Transverse colon (tissue), 4 donors: ENCODE measurements around the gene SYT7.

ENCODE experiments used
- EP300 ChIP-seq: sonication (generic); formaldehyde crosslinking; IDR thresholded peaks from one replicate; pipeline ENCODE4 v1.6.1; 2017; ENCODE audit warnings: antibody characterized with exemption, low read depth
- POLR2AphosphoS5 ChIP-seq, 3 donors: sonication (generic); formaldehyde crosslinking; IDR thresholded peaks; one replicate each; pipeline ENCODE4 v1.6.1; 2016; ENCODE audit warnings: antibody characterized with exemption in 3 of 3
- TF ChIP-seq, protein P1 (sequence below), 5 experiments: fragments of 200-600 bp in 3 of 5; fragments of 450-650 bp in 2 of 5; sonication (generic) in 3 of 5; IDR thresholded peaks; 1 replicate in 2 of 5; 2 replicates in 3 of 5; pipeline ENCODE4 v1.5.1; 2016 to 2017; ENCODE audit warnings: antibody characterized with exemption in 5 of 5, inconsistent platforms in 3 of 5, mild to moderate bottlenecking in 2 of 5, moderate library complexity in 1 of 5

GRCh38 chr11:61514050-61514917 lies 66.6 kb downstream of the SYT7 start:
- TF ChIP-seq, protein P1, sequence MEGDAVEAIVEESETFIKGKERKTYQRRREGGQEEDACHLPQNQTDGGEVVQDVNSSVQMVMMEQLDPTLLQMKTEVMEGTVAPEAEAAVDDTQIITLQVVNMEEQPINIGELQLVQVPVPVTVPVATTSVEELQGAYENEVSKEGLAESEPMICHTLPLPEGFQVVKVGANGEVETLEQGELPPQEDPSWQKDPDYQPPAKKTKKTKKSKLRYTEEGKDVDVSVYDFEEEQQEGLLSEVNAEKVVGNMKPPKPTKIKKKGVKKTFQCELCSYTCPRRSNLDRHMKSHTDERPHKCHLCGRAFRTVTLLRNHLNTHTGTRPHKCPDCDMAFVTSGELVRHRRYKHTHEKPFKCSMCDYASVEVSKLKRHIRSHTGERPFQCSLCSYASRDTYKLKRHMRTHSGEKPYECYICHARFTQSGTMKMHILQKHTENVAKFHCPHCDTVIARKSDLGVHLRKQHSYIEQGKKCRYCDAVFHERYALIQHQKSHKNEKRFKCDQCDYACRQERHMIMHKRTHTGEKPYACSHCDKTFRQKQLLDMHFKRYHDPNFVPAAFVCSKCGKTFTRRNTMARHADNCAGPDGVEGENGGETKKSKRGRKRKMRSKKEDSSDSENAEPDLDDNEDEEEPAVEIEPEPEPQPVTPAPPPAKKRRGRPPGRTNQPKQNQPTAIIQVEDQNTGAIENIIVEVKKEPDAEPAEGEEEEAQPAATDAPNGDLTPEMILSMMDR (IDR thresholded peaks at IDR 0.05): no peak
- TF ChIP-seq POLR2AphosphoS5 (IDR thresholded peaks at IDR 0.05) (no peak), EP300 (no peak)
